GM23338 (cell line): ENCODE data around the gene SIK2. TPM values are rescaled to one million over a fixed set of nuclear protein-coding genes. Genes with fewer than 3 reads are reported as not detected.

Experiments
- ATAC-seq: fragments of 200-7000 bp; cut with Tn5 transposase; 3 replicates; pipeline ENCODE4 v1.9.1; 2020
- DNase-seq: peaks from one replicate; pipeline ENCODE4 v3.0.0-alpha.2; 2015; ENCODE audit warnings: low spot score
- H2AFZ ChIP-seq: fragments of 200-600 bp; sonication (generic); 2 replicates; pipeline ENCODE4 v1.8.0; 2016; ENCODE audit warnings: antibody characterized with exemption, mild to moderate bottlenecking, moderate library complexity
- H3F3A ChIP-seq: fragments of 200-600 bp; sonication (generic); replicated peaks from 2 replicates; pipeline ENCODE4 v1.8.0; 2017; ENCODE audit warnings: antibody characterized with exemption, mixed run types, low read depth
- H3K27ac ChIP-seq: fragments of 200-600 bp; sonication (generic); 2 replicates; pipeline ENCODE4 v1.6.1; 2016; ENCODE audit warnings: low read depth
- H3K27me3 ChIP-seq: fragments of 200-600 bp; sonication (generic); 2 replicates; pipeline ENCODE4 v1.8.0; 2016; ENCODE audit warnings: mild to moderate bottlenecking, mixed run types, moderate library complexity; ENCODE audit not compliant: insufficient read depth
- H3K36me3 ChIP-seq: fragments of 200-600 bp; sonication (generic); 2 replicates; pipeline ENCODE4 v1.8.0; 2016; ENCODE audit warnings: mild to moderate bottlenecking; ENCODE audit not compliant: insufficient read depth
- H3K4me1 ChIP-seq: fragments of 200-600 bp; sonication (generic); 2 replicates; pipeline ENCODE4 v1.8.0; 2016; ENCODE audit warnings: mild to moderate bottlenecking, moderate library complexity; ENCODE audit not compliant: insufficient read depth
- H3K4me2 ChIP-seq: fragments of 200-600 bp; sonication (generic); 2 replicates; pipeline ENCODE4 v1.7.1; 2017; ENCODE audit warnings: mixed run types
- H3K4me3 ChIP-seq: fragments of 200-600 bp; sonication (generic); 2 replicates; pipeline ENCODE4 v1.6.1; 2016; ENCODE audit warnings: mixed run types
- H3K79me2 ChIP-seq: fragments of 200-600 bp; sonication (generic); replicated peaks from 2 replicates; pipeline ENCODE4 v1.8.0; 2017; ENCODE audit warnings: mild to moderate bottlenecking; ENCODE audit not compliant: insufficient read depth
- H3K9me2 ChIP-seq: fragments of 200-600 bp; sonication (generic); 2 replicates; pipeline ENCODE4 v1.8.0; 2017; ENCODE audit not compliant: insufficient read depth
- H4K20me1 ChIP-seq: fragments of 200-600 bp; sonication (generic); replicated peaks from 2 replicates; pipeline ENCODE4 v1.8.0; 2017; ENCODE audit warnings: mild to moderate bottlenecking; ENCODE audit not compliant: insufficient read depth
- H3K27ac Mint-ChIP-seq: 2 replicates; pipeline ENCODE4 v1.8.0; 2020; ENCODE audit warnings: inconsistent platforms, mild to moderate bottlenecking, moderate library complexity, mixed read lengths
- H3K27me3 Mint-ChIP-seq: 3 replicates; pipeline ENCODE4 v1.8.0; 2022; ENCODE audit warnings: low read depth, mild to moderate bottlenecking, moderate library complexity, mixed read lengths, inconsistent platforms; ENCODE audit not compliant: insufficient read depth, poor library complexity
- H3K36me3 Mint-ChIP-seq: 3 replicates; pipeline ENCODE4 v1.8.0; 2021; ENCODE audit warnings: low read depth, mild to moderate bottlenecking, inconsistent platforms, moderate library complexity, mixed read lengths
- H3K4me1 Mint-ChIP-seq: 3 replicates; pipeline ENCODE4 v1.8.0; 2020; ENCODE audit warnings: mild to moderate bottlenecking, inconsistent platforms, mixed read lengths
- H3K4me3 Mint-ChIP-seq: 3 replicates; pipeline ENCODE4 v1.8.0; 2021; ENCODE audit warnings: moderate library complexity, mild to moderate bottlenecking, inconsistent platforms, mixed read lengths
- H3K9me3 Mint-ChIP-seq: 3 replicates; pipeline ENCODE4 v1.8.0; 2020; ENCODE audit warnings: moderate library complexity, mild to moderate bottlenecking, inconsistent platforms, mixed read lengths
- CREB1 ChIP-seq: fragments of 250-450 bp; sonication (Bioruptor Pico); IDR thresholded peaks from 2 replicates; pipeline ENCODE4 v1.5.0; 2020; ENCODE audit warnings: low read depth, mild to moderate bottlenecking, moderate library complexity
- EZH2 ChIP-seq: fragments of 200-600 bp; sonication (generic); IDR thresholded peaks from one replicate; pipeline ENCODE4 v1.8.0; 2017; ENCODE audit warnings: antibody characterized with exemption, mild to moderate bottlenecking, low read depth; ENCODE audit not compliant: unreplicated experiment
- EZH2phosphoT487 ChIP-seq: fragments of 200-600 bp; sonication (generic); IDR thresholded peaks from one replicate; pipeline ENCODE4 v1.8.1; 2018; ENCODE audit warnings: antibody characterized with exemption; ENCODE audit not compliant: unreplicated experiment
- JUNB ChIP-seq: IDR thresholded peaks from one replicate; pipeline ENCODE4 v1.6.1; 2016; ENCODE audit warnings: antibody characterized with exemption; ENCODE audit not compliant: unreplicated experiment
- NANOG ChIP-seq: IDR thresholded peaks from 2 replicates; pipeline ENCODE4 v1.6.1; 2016; ENCODE audit warnings: antibody characterized with exemption, borderline replicate concordance
- POLR2AphosphoS5 ChIP-seq: IDR thresholded peaks from 2 replicates; pipeline ENCODE4 v1.6.1; 2016; ENCODE audit warnings: antibody characterized with exemption, low read depth
- STAT1 ChIP-seq: IDR thresholded peaks from one replicate; pipeline ENCODE4 v1.6.1; 2016; ENCODE audit warnings: antibody characterized with exemption; ENCODE audit not compliant: unreplicated experiment
- ZNF114 ChIP-seq: fragments of 250-450 bp; sonication (Bioruptor Pico); IDR thresholded peaks from 2 replicates; pipeline ENCODE4 v1.5.0; 2020; ENCODE audit warnings: mild to moderate bottlenecking, moderate library complexity
- ZNF331 ChIP-seq: fragments of 250-450 bp; sonication (Bioruptor Pico); IDR thresholded peaks from 2 replicates; pipeline ENCODE4 v1.5.0; 2020; ENCODE audit warnings: low read depth, mild to moderate bottlenecking, moderate library complexity
- polyA plus RNA-seq: library from polyadenylated mRNA; unstranded; fragments of >200 nt; fragmentation: Nextera tagmentation; extraction: Ambion mirVana; gene quantifications from 2 replicates; pipeline ENCODE4 v1.2.1, GENCODE V29; 2016
- total RNA-seq: library from RNA; depleted of rRNA; stranded (reverse); fragments of >200 nt; shearing (Covaris generic); gene quantifications from 2 replicates; pipeline ENCODE4 v1.2.3, GENCODE V29; 2014
- TF ChIP-seq, protein P1 (sequence below): fragments of 250-450 bp; sonication (Bioruptor Pico); IDR thresholded peaks from 2 replicates; pipeline ENCODE4 v1.5.0; 2020; ENCODE audit warnings: mild to moderate bottlenecking, moderate library complexity
- TF ChIP-seq, protein P2 (sequence below): IDR thresholded peaks from 2 replicates; pipeline ENCODE4 v1.6.1; 2016; ENCODE audit warnings: antibody characterized with exemption
- TF ChIP-seq, protein P3 (sequence below), 2 experiments: fragments of 200-600 bp in 1 of 2; sonication (generic) in 1 of 2; conservative IDR thresholded peaks; 2 replicates each; pipeline versions ENCODE4 v1.5.1 to v1.6.1; 2016 to 2017; ENCODE audit warnings: antibody characterized with exemption in 2 of 2, low read depth in 2 of 2, mild to moderate bottlenecking in 2 of 2, moderate library complexity in 1 of 2
- TF ChIP-seq, protein P4 (sequence below): IDR thresholded peaks from one replicate; pipeline ENCODE4 v1.6.1; 2018; ENCODE audit warnings: antibody characterized with exemption; ENCODE audit not compliant: unreplicated experiment

Gene SIK2
- total and polyA plus RNA-seq, 2 experiments from 2014 or later: 2.3 to 6.7 TPM

DNA sequence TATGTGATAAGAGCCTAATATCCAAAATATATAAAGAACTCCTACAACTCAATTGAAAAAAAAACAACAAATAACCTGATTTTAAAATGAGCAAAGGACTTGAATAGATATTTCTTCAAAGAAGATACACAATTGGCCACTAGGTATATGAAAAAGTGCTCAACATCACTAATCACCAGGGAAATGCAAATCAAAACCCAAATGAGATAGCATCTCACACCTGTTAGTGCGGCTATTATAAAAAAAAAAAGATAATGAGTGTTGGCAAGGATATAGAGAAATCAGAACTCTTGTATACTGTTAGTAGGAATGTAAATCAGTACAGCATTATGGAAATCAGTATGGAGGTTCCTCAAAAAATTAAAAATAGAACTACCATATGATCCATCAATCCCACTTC lies 5.9 kb upstream of the SIK2 start:
- DNase-seq (no peak), ATAC-seq (no peak)
- Histone ChIP-seq H3K27ac (no peak overlapping the region), H3F3A (no peaks in the 10 kb centered on the region), H3K4me1 (peaks cover 1% of the 10 kb centered on the region; the same call in 1 of the 2 replicates), H3K9me2 (no peaks in the 10 kb centered on the region), H3K79me2 (no peaks in the 10 kb centered on the region), H3K36me3 (no peaks in the 10 kb centered on the region), H2AFZ (no peak overlapping the region), H4K20me1 (0 out of 2 replicates have a peak, but pooled peaks cover 3% of the 10 kb centered on the region), H3K4me3 (no peak overlapping the region), H3K27me3 (peaks cover 11% of the 10 kb centered on the region), H3K4me2 (no peak overlapping the region)
- no peaks in the 10 kb centered on the region for H3K9me3 Mint-ChIP-seq
- H3K4me3 Mint-ChIP-seq: no peak overlapping the region
- no peak overlapping the region for H3K27ac Mint-ChIP-seq
- no peaks in the 10 kb centered on the region for H3K36me3 Mint-ChIP-seq
- peaks cover 6% of the 10 kb centered on the region for H3K27me3 Mint-ChIP-seq
- H3K4me1 Mint-ChIP-seq: peaks cover 2% of the 10 kb centered on the region; the same call in 1 of the 3 replicates
- TF ChIP-seq STAT1 (no peak), POLR2AphosphoS5 (no peak), ZNF331 (CRISPR knock-in tag) (no peak), EZH2phosphoT487 (no peak), CREB1 (no peak), JUNB (no peak), NANOG (no peak), ZNF114 (CRISPR knock-in tag) (no peak), EZH2 (no peak)
- TF ChIP-seq, protein P1, sequence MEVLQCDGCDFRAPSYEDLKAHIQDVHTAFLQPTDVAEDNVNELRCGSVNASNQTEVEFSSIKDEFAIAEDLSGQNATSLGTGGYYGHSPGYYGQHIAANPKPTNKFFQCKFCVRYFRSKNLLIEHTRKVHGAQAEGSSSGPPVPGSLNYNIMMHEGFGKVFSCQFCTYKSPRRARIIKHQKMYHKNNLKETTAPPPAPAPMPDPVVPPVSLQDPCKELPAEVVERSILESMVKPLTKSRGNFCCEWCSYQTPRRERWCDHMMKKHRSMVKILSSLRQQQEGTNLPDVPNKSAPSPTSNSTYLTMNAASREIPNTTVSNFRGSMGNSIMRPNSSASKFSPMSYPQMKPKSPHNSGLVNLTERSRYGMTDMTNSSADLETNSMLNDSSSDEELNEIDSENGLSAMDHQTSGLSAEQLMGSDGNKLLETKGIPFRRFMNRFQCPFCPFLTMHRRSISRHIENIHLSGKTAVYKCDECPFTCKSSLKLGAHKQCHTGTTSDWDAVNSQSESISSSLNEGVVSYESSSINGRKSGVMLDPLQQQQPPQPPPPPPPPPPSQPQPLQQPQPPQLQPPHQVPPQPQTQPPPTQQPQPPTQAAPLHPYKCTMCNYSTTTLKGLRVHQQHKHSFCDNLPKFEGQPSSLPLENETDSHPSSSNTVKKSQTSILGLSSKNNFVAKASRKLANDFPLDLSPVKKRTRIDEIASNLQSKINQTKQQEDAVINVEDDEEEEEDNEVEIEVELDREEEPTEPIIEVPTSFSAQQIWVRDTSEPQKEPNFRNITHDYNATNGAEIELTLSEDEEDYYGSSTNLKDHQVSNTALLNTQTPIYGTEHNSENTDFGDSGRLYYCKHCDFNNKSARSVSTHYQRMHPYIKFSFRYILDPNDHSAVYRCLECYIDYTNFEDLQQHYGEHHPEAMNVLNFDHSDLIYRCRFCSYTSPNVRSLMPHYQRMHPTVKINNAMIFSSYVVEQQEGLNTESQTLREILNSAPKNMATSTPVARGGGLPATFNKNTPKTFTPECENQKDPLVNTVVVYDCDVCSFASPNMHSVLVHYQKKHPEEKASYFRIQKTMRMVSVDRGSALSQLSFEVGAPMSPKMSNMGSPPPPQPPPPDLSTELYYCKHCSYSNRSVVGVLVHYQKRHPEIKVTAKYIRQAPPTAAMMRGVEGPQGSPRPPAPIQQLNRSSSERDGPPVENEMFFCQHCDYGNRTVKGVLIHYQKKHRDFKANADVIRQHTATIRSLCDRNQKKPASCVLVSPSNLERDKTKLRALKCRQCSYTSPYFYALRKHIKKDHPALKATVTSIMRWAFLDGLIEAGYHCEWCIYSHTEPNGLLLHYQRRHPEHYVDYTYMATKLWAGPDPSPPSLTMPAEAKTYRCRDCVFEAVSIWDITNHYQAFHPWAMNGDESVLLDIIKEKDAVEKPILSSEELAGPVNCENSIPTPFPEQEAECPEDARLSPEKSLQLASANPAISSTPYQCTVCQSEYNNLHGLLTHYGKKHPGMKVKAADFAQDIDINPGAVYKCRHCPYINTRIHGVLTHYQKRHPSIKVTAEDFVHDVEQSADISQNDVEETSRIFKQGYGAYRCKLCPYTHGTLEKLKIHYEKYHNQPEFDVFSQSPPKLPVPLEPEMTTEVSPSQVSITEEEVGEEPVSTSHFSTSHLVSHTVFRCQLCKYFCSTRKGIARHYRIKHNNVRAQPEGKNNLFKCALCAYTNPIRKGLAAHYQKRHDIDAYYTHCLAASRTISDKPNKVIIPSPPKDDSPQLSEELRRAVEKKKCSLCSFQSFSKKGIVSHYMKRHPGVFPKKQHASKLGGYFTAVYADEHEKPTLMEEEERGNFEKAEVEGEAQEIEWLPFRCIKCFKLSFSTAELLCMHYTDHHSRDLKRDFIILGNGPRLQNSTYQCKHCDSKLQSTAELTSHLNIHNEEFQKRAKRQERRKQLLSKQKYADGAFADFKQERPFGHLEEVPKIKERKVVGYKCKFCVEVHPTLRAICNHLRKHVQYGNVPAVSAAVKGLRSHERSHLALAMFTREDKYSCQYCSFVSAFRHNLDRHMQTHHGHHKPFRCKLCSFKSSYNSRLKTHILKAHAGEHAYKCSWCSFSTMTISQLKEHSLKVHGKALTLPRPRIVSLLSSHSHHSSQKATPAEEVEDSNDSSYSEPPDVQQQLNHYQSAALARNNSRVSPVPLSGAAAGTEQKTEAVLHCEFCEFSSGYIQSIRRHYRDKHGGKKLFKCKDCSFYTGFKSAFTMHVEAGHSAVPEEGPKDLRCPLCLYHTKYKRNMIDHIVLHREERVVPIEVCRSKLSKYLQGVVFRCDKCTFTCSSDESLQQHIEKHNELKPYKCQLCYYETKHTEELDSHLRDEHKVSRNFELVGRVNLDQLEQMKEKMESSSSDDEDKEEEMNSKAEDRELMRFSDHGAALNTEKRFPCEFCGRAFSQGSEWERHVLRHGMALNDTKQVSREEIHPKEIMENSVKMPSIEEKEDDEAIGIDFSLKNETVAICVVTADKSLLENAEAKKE (CRISPR knock-in tag): no peak
- TF ChIP-seq, protein P2, sequence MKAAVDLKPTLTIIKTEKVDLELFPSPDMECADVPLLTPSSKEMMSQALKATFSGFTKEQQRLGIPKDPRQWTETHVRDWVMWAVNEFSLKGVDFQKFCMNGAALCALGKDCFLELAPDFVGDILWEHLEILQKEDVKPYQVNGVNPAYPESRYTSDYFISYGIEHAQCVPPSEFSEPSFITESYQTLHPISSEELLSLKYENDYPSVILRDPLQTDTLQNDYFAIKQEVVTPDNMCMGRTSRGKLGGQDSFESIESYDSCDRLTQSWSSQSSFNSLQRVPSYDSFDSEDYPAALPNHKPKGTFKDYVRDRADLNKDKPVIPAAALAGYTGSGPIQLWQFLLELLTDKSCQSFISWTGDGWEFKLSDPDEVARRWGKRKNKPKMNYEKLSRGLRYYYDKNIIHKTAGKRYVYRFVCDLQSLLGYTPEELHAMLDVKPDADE: no peak
- TF ChIP-seq, protein P3, sequence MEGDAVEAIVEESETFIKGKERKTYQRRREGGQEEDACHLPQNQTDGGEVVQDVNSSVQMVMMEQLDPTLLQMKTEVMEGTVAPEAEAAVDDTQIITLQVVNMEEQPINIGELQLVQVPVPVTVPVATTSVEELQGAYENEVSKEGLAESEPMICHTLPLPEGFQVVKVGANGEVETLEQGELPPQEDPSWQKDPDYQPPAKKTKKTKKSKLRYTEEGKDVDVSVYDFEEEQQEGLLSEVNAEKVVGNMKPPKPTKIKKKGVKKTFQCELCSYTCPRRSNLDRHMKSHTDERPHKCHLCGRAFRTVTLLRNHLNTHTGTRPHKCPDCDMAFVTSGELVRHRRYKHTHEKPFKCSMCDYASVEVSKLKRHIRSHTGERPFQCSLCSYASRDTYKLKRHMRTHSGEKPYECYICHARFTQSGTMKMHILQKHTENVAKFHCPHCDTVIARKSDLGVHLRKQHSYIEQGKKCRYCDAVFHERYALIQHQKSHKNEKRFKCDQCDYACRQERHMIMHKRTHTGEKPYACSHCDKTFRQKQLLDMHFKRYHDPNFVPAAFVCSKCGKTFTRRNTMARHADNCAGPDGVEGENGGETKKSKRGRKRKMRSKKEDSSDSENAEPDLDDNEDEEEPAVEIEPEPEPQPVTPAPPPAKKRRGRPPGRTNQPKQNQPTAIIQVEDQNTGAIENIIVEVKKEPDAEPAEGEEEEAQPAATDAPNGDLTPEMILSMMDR (conservative IDR thresholded peaks at IDR 0.05; ENCODE audit: low read depth in 2 of 2): no peak
- TF ChIP-seq, protein P4, sequence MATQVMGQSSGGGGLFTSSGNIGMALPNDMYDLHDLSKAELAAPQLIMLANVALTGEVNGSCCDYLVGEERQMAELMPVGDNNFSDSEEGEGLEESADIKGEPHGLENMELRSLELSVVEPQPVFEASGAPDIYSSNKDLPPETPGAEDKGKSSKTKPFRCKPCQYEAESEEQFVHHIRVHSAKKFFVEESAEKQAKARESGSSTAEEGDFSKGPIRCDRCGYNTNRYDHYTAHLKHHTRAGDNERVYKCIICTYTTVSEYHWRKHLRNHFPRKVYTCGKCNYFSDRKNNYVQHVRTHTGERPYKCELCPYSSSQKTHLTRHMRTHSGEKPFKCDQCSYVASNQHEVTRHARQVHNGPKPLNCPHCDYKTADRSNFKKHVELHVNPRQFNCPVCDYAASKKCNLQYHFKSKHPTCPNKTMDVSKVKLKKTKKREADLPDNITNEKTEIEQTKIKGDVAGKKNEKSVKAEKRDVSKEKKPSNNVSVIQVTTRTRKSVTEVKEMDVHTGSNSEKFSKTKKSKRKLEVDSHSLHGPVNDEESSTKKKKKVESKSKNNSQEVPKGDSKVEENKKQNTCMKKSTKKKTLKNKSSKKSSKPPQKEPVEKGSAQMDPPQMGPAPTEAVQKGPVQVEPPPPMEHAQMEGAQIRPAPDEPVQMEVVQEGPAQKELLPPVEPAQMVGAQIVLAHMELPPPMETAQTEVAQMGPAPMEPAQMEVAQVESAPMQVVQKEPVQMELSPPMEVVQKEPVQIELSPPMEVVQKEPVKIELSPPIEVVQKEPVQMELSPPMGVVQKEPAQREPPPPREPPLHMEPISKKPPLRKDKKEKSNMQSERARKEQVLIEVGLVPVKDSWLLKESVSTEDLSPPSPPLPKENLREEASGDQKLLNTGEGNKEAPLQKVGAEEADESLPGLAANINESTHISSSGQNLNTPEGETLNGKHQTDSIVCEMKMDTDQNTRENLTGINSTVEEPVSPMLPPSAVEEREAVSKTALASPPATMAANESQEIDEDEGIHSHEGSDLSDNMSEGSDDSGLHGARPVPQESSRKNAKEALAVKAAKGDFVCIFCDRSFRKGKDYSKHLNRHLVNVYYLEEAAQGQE: no peak
